Measurements from ENCODE around the gene FOXL2. TPM values are rescaled to one million over a fixed set of nuclear protein-coding genes. Genes with fewer than 3 reads are reported as not detected.

Gene FOXL2
- total RNA-seq, 1 experiment from 2014 or later = 12.7 TPM

- H3K27ac ChIP-seq (ENCODE audit: low read length) = no peak overlapping the region
- BruUV-seq (replicated peaks) = no TSS peak
- peaks cover 19% of the 10 kb centered on the region for H3K4me1 ChIP-seq (ENCODE audit: control insufficient read depth, insufficient read depth, low read length)
- TF ChIP-seq SIN3A (IDR thresholded peaks at IDR 0.05; ENCODE audit: borderline replicate concordance, insufficient read depth, low read depth, low read length) = no peak
- no peak for TF ChIP-seq CTCF (IDR thresholded peaks at IDR 0.05)
- no peak for TF ChIP-seq REST (IDR thresholded peaks at IDR 0.05; ENCODE audit: insufficient read depth in 1 of 2, low read depth in 2 of 2, low read length in 1 of 2)
- TF ChIP-seq TCF7L2 (IDR thresholded peaks at IDR 0.05; ENCODE audit: low read depth, low read length) = no peak
- no peak for TF ChIP-seq POLR2AphosphoS5 (IDR thresholded peaks at IDR 0.05; ENCODE audit: low read depth, low read length)
- ChIA-PET CTCF (interaction anchor here (1.0 kb wide), 1 partner anchor 213 kb away, joined by 5 read pairs; no protein-coding TSS in a partner anchor), POLR2A (no interaction called here)
- H3K27me3 ChIP-seq (ENCODE audit: control insufficient read depth, insufficient read depth, low read length) = no peaks in the 10 kb centered on the region
- no peaks in the 10 kb centered on the region for H3K9me3 ChIP-seq (ENCODE audit: control insufficient read depth, insufficient read depth, low read depth, low read length)
- ATAC-seq (no peak), DNase-seq (ENCODE audit: low read depth, low spot score) (no peak)
- in situ Hi-C loops (cut with HindIII; ENCODE audit: low pct_unique_long_range_greater_than_20kb, low sequenced_read_pairs) = no loop called here
- no peak overlapping the region for H3K4me3 ChIP-seq (ENCODE audit: low read depth in 2 of 2, low read length in 2 of 2)
- intact Hi-C loops (cut with micrococcal nuclease; ENCODE audit: unreplicated experiment) = no loop called here
- no peaks in the 10 kb centered on the region for H3K36me3 ChIP-seq (ENCODE audit: control insufficient read depth, insufficient read depth, low read length)
These were observed 35.3 kb downstream of the FOXL2 start for GRCh38 chr3:138911621-138912020.

GRCh38 chr3:138909904-138910303, 37.0 kb downstream of the FOXL2 start:
- in situ Hi-C loops (cut with HindIII; ENCODE audit: low pct_unique_long_range_greater_than_20kb, low sequenced_read_pairs) (no loop called here), intact Hi-C loops (cut with micrococcal nuclease; ENCODE audit: unreplicated experiment) (no loop called here)
- Histone ChIP-seq H3K9me3 (ENCODE audit: control insufficient read depth, insufficient read depth, low read depth, low read length) (no peaks in the 10 kb centered on the region), H3K36me3 (ENCODE audit: control insufficient read depth, insufficient read depth, low read length) (no peaks in the 10 kb centered on the region), H3K27me3 (ENCODE audit: control insufficient read depth, insufficient read depth, low read length) (no peaks in the 10 kb centered on the region), H3K27ac (ENCODE audit: low read length) (no peak overlapping the region), H3K4me3 (ENCODE audit: low read depth in 2 of 2, low read length in 2 of 2) (no peak overlapping the region), H3K4me1 (ENCODE audit: control insufficient read depth, insufficient read depth, low read length) (peaks cover 11% of the 10 kb centered on the region; the same call in 1 of the 2 replicates)
- TF ChIP-seq SIN3A (IDR thresholded peaks at IDR 0.05; ENCODE audit: borderline replicate concordance, insufficient read depth, low read depth, low read length) (no peak), TCF7L2 (IDR thresholded peaks at IDR 0.05; ENCODE audit: low read depth, low read length) (no peak), CTCF (IDR thresholded peaks at IDR 0.05) (no peak), REST (IDR thresholded peaks at IDR 0.05; ENCODE audit: insufficient read depth in 1 of 2, low read depth in 2 of 2, low read length in 1 of 2) (no peak), POLR2AphosphoS5 (IDR thresholded peaks at IDR 0.05; ENCODE audit: low read depth, low read length) (no peak)
- no TSS peak for BruUV-seq (replicated peaks)
- DNase-seq (ENCODE audit: low read depth, low spot score) (no peak), ATAC-seq (no peak)
- CTCF ChIA-PET = no interaction called here
- POLR2A ChIA-PET = no interaction called here

Data from Panc1 (cell line).